HL-60 (cell line): ENCODE results near the gene ADPGK.

Source experiments
- DNase-seq, 2 experiments: peaks; one replicate each; pipeline ENCODE4 v3.0.0-alpha.2; 2010 to 2020; ENCODE audit warnings: low read depth in 1 of 2, low spot score in 1 of 2
- H3K27ac ChIP-seq: fragments of 250-450 bp; sonication (Bioruptor Pico); replicated peaks from 2 replicates; pipeline ENCODE4 v1.5.1; 2020; ENCODE audit warnings: mild to moderate bottlenecking, moderate library complexity
- H3K27me3 ChIP-seq: fragments of 250-450 bp; sonication (Bioruptor Pico); 2 replicates; pipeline ENCODE4 v1.5.1; 2021; ENCODE audit warnings: mild to moderate bottlenecking, moderate library complexity; ENCODE audit not compliant: insufficient read depth, poor library complexity, severe bottlenecking
- H3K4me3 ChIP-seq: replicated peaks from 2 replicates; pipeline ENCODE4 v1.5.1; 2011; ENCODE audit warnings: mild to moderate bottlenecking, control low read depth, low read length; ENCODE audit not compliant: insufficient read depth
- GABPA ChIP-seq: IDR thresholded peaks from 2 replicates; pipeline ENCODE4 v1.6.1; 2012; ENCODE audit warnings: low read depth
- POLR2AphosphoS5 ChIP-seq: IDR thresholded peaks from 2 replicates; pipeline ENCODE4 v1.6.1; 2012; ENCODE audit warnings: low read depth
- REST ChIP-seq: IDR thresholded peaks from 2 replicates; pipeline ENCODE4 v1.6.1; 2012; ENCODE audit warnings: low read depth; ENCODE audit not compliant: insufficient replicate concordance
- SPI1 ChIP-seq: IDR thresholded peaks from 2 replicates; pipeline ENCODE4 v1.6.1; 2012; ENCODE audit warnings: low read depth, mild to moderate bottlenecking, borderline replicate concordance
- TF ChIP-seq, protein P1 (sequence below): IDR thresholded peaks from one replicate; pipeline ENCODE4 v1.5.1; 2011; ENCODE audit warnings: low read length, control low read depth, inconsistent platforms; ENCODE audit not compliant: insufficient read depth

Gene ADPGK

DNA sequence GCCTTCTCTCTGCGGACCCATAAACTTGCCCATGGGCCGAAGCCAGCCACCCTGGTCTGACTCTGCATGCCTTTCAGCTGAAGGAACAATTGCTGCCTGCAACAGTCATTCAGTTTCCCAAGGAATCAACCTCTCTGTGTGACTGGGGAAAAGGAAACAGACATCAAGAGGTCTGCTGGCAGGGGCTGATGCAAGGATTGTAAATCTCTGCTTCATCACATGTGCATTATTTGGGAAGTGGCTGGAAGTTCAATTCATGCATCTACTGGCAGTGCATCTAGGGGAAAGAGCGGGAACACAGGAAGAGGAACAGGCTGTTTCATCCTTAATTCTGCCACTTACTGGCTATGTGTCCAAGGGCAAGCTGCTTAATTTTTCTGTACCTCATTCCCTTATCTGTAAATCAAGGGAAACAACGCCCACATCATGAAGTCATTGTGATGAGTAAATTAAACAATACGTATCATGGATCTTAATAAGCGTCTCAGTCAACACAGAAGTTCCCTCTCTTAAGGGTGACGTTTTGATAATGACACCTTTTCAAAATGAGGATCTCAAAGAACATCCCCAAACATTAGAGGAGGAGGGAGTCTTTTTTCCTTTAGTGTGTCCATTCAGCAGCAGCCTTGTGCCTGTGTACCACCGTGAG, 17.4 kb upstream of the ADPGK start:
- no peak for DNase-seq
- H3K27ac ChIP-seq: no peak overlapping the region
- no peaks in the 10 kb centered on the region for H3K27me3 ChIP-seq
- TF ChIP-seq REST (no peak), POLR2AphosphoS5 (no peak), GABPA (no peak), SPI1 (no peak)
- TF ChIP-seq, protein P1, sequence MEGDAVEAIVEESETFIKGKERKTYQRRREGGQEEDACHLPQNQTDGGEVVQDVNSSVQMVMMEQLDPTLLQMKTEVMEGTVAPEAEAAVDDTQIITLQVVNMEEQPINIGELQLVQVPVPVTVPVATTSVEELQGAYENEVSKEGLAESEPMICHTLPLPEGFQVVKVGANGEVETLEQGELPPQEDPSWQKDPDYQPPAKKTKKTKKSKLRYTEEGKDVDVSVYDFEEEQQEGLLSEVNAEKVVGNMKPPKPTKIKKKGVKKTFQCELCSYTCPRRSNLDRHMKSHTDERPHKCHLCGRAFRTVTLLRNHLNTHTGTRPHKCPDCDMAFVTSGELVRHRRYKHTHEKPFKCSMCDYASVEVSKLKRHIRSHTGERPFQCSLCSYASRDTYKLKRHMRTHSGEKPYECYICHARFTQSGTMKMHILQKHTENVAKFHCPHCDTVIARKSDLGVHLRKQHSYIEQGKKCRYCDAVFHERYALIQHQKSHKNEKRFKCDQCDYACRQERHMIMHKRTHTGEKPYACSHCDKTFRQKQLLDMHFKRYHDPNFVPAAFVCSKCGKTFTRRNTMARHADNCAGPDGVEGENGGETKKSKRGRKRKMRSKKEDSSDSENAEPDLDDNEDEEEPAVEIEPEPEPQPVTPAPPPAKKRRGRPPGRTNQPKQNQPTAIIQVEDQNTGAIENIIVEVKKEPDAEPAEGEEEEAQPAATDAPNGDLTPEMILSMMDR: no peak
- H3K4me3 ChIP-seq: no peak overlapping the region

- Histone ChIP-seq H3K27me3 (no peaks in the 10 kb centered on the region), H3K27ac (no peak overlapping the region), H3K4me3 (no peak overlapping the region)
- TF ChIP-seq POLR2AphosphoS5 (no peak), REST (no peak), SPI1 (no peak), GABPA (no peak)
- TF ChIP-seq, protein P1: no peak
- DNase-seq: no peak
Measured at GRCh38 chr15:72797834-72798233, 14.3 kb upstream of the ADPGK start.

DNA sequence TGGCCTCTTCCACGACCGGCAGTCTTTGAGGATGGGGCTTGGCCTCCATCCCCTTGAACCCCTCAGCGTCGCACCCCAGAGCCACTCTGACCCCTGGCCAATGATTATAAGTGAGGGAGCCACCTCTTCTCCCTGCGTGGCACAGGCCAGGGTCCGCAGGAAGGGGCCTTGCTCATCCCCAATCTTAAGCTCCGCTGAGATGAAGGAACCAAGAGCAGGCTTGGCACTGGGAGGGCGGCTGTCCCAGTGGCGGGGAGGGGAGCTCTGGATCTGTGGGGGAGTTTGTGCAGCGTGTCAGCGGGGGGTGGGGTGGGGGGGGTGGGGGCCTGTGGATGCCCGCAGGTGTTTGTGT, 13.8 kb upstream of the ADPGK start:
- H3K27ac ChIP-seq: no peak overlapping the region
- DNase-seq: no peak
- H3K4me3 ChIP-seq: peak overlapping the region; percentile 43
- no peaks in the 10 kb centered on the region for H3K27me3 ChIP-seq
- TF ChIP-seq GABPA: no peak
- TF ChIP-seq, protein P1: no peak
- no peak for TF ChIP-seq SPI1
- no peak for TF ChIP-seq REST
- no peak for TF ChIP-seq POLR2AphosphoS5
